ENCODE data around the gene TTC13. TPM values are rescaled to one million over a fixed set of nuclear protein-coding genes. Genes with fewer than 3 reads are reported as not detected.
A peak's percentile ranks its signal among the peaks of the same experiment; 100 is the strongest.

The TTC13 gene
- total RNA-seq, 4 donors from 2014 or later, result 20.4 to 30.1 (median 25.6) TPM

DNA sequence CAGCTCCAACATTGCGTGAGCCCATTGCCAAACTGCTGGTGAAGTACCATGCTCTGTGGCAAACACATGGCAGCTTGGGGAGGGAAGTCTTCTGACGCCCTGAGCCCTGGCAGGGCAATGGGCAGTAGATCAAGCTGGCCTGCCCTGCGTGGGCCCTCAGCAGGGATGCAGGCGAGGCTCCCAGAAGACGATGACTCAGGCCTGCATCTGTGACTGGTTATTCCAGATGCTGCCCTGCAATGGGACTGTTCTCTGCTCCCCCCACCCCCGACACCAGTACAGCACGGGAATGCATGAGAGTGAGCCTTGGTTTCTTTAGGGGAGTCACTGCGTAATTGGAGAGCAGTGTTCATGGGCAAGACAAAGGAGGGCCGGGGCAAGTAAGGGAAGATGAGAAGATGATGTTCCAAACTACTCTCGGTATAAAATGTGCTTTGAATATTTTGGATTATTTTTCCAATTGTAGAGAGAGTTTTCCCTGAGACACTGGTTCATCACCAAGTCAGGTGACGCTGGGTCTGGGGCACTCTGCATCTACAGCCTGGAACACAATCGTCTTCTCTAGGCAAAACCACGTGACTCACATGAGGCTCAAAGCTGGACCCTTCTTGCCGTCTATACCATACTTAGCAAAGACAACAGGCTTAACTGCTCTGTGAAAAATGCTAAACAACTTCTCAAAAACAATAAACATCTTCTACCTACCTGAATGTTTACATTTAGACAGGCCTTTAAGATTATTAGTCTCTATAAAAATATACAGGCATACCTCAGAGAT is 101.3 kb downstream of the TTC13 start:
- 78 to 81% methylated on average over 14 of the region's 14 CpGs for WGBS, 2 donors
- no peaks in the 10 kb centered on the region for H3K9me3 ChIP-seq
- H3K27me3 ChIP-seq, result no peaks in the 10 kb centered on the region
- DNase-seq (ENCODE audit: low spot score in 2 of 2), result no peak
- H3K4me1 ChIP-seq, result peaks cover 0 to 22% (median 3%) of the 10 kb centered on the region in 4 donors
- no peak overlapping the region for H3K27ac ChIP-seq
- no peak overlapping the region for H3K4me3 ChIP-seq
- TF ChIP-seq POLR2A (IDR thresholded peaks at IDR 0.05), result no peak
- TF ChIP-seq, protein P1, sequence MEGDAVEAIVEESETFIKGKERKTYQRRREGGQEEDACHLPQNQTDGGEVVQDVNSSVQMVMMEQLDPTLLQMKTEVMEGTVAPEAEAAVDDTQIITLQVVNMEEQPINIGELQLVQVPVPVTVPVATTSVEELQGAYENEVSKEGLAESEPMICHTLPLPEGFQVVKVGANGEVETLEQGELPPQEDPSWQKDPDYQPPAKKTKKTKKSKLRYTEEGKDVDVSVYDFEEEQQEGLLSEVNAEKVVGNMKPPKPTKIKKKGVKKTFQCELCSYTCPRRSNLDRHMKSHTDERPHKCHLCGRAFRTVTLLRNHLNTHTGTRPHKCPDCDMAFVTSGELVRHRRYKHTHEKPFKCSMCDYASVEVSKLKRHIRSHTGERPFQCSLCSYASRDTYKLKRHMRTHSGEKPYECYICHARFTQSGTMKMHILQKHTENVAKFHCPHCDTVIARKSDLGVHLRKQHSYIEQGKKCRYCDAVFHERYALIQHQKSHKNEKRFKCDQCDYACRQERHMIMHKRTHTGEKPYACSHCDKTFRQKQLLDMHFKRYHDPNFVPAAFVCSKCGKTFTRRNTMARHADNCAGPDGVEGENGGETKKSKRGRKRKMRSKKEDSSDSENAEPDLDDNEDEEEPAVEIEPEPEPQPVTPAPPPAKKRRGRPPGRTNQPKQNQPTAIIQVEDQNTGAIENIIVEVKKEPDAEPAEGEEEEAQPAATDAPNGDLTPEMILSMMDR (IDR thresholded peaks at IDR 0.05), result no peak
- no peaks in the 10 kb centered on the region for H3K36me3 ChIP-seq

DNA sequence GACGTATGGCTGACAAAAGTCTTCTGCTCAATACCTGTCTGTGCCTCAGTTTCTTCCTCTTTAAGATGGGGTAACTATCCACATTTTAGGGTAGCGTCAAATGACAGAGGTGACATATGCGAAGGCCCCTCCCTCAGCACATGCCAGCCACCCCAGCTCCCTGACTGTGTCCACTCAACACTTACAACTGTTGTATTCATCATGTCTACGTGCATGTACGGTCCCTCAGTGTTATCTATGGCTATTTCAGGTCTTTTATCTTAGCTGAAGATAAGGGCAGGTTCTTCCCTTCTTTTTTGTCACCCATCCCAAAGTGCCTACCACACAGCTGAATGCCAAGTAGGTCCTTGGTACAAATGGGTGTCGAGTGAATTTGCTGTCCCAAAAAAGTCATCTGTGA is 102.0 kb downstream of the TTC13 start:
- 90 to 94% methylated on average over 6 of the region's 6 CpGs for WGBS, 2 donors
- Histone ChIP-seq H3K27ac (no peak overlapping the region), H3K27me3 (no peaks in the 10 kb centered on the region), H3K4me1 (peaks cover 0 to 18% (median 3%) of the 10 kb centered on the region in 4 donors), H3K36me3 (no peaks in the 10 kb centered on the region), H3K4me3 (no peak overlapping the region), H3K9me3 (no peaks in the 10 kb centered on the region)
- DNase-seq (ENCODE audit: low spot score in 2 of 2), result no peak
- no peak for TF ChIP-seq EP300 (IDR thresholded peaks at IDR 0.05)
- TF ChIP-seq, protein P1 (IDR thresholded peaks at IDR 0.05), result no peak
- no peak for TF ChIP-seq POLR2A (IDR thresholded peaks at IDR 0.05)

DNA sequence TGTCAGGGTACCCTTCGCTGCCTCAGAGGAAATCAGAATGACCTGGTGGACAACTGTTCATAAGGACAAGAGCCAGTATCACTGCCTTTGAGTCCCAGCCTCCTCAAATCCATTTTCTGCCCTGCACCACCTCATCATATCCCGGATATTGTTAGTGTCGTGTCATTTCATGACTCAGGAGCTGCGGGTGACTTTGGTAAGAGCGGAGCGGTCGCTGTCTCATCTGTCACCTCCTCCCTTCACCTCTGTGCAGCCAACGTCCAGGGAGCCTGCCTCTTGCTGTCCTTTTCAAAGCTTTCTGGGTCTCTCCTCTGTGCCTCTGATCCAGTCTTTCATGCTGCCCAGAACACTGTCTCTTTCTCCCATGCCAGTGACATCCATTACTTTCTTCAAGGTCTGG is 103.3 kb downstream of the TTC13 start:
- TF ChIP-seq, protein P1 (IDR thresholded peaks at IDR 0.05), result no peak
- no peak for TF ChIP-seq POLR2A (IDR thresholded peaks at IDR 0.05)
- TF ChIP-seq EP300 (IDR thresholded peaks at IDR 0.05), result no peak
- H3K36me3 ChIP-seq, result no peaks in the 10 kb centered on the region
- 89 to 95% methylated on average over 8 of the region's 8 CpGs for WGBS, 2 donors
- no peak overlapping the region for H3K4me3 ChIP-seq
- H3K4me1 ChIP-seq, result peaks cover 0 to 18% (median 3%) of the 10 kb centered on the region in 4 donors
- H3K27me3 ChIP-seq, result no peaks in the 10 kb centered on the region
- H3K9me3 ChIP-seq, result no peaks in the 10 kb centered on the region
- no peak overlapping the region for H3K27ac ChIP-seq
- DNase-seq (ENCODE audit: low spot score in 2 of 2), result no peak

DNA sequence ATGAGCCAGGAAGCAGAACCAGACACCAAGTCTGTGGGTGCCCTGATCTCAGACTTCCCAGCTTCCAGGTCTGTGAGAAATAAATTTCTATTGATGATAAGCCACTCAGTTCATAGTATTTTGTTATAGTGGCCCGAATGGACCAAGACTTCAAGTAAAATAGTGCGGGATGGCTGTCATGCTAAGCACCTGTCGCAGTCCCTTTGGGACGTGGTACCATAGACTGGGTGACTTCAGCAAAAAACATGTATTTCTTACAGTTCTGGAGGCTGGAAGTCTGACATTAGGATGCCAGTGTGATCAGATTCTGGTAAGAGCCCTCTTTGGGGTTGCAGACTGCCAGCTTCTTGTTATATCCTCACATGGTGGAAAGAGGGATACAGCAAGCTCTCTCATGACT is 107.7 kb downstream of the TTC13 start:
- no peak overlapping the region for H3K27ac ChIP-seq
- H3K27me3 ChIP-seq, result no peaks in the 10 kb centered on the region
- no peak overlapping the region for H3K4me3 ChIP-seq
- no peak for DNase-seq (ENCODE audit: low spot score in 2 of 2)
- WGBS, 2 donors, result 100% methylated on average over 4 of the region's 4 CpGs
- H3K4me1 ChIP-seq, result peaks cover 0 to 31% (median 7%) of the 10 kb centered on the region in 4 donors
- H3K9me3 ChIP-seq, result no peaks in the 10 kb centered on the region
- TF ChIP-seq EP300 (IDR thresholded peaks at IDR 0.05), result no peak
- TF ChIP-seq POLR2A (IDR thresholded peaks at IDR 0.05), result no peak
- TF ChIP-seq, protein P1 (IDR thresholded peaks at IDR 0.05), result no peak
- H3K36me3 ChIP-seq, result no peaks in the 10 kb centered on the region

DNA sequence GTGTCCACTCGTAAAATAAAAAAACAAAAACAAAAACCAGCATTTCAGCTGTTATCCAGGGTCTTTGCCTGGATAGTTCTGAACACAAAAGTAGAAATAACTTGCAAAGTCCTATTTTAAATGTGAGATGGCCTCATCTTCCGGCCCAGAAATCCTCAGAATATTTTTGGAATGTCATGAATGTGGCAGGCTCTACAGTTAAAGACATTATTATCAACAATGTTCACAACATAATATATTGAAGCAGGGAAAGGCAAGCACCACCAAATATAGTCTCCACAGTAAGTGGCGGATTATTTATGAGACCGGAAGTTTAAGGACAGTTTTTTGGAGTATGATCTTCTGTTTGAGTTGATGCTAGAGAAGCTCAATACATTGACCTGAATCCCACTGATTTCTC is 109.2 kb downstream of the TTC13 start:
- no peak for DNase-seq (ENCODE audit: low spot score in 2 of 2)
- Histone ChIP-seq H3K9me3 (no peaks in the 10 kb centered on the region), H3K4me3 (peak overlapping the region in 2 of 4 donors; percentile 80 to 87), H3K36me3 (no peaks in the 10 kb centered on the region), H3K4me1 (peaks cover 0 to 45% (median 14%) of the 10 kb centered on the region in 4 donors), H3K27me3 (no peaks in the 10 kb centered on the region), H3K27ac (peak overlapping the region in 3 of 4 donors; percentile 82 to 95 (median 93))
- TF ChIP-seq POLR2A (IDR thresholded peaks at IDR 0.05) (no peak), EP300 (IDR thresholded peaks at IDR 0.05) (no peak)
- TF ChIP-seq, protein P1 (IDR thresholded peaks at IDR 0.05), result no peak
- 39 to 48% methylated on average over 4 of the region's 4 CpGs for WGBS, 2 donors

All from tibial nerve (tissue), 4 donors.